Adipose tissue (tissue), 3 donors: ENCODE results near the gene RNF121. TPM values are rescaled to one million over a fixed set of nuclear protein-coding genes. Genes with fewer than 3 reads are reported as not detected.

Experiments used
- H3K27ac ChIP-seq: one replicate; pipeline ENCODE4 v1.5.1; 2013; ENCODE audit warnings: low read depth, low read length
- WGBS, 3 donors: extraction: QIAGEN DNeasy Blood & Tissue Kit; methylation state at CpG; one replicate each; pipeline ENCODE4 v1.1.7; 2013; 5-methylcytosine and 5-hydroxymethylcytosine counted together
- polyA plus RNA-seq, 3 donors: library from polyadenylated mRNA; stranded (reverse); fragments of 200-250 nt; gene quantifications; one replicate each; pipeline ENCODE4 v1.2.3, GENCODE V29; 2013
- donor health status: healthy with polysubstance abuse.
- donor health status: Bipolar disorder and iron deficiency.
- donor health status: healthy.

RNF121 gene
- polyA plus RNA-seq, 3 donors: 7.5 to 21.8 (median 18.4) TPM

GRCh38 chr11:72042064-72042745 is 113.4 kb downstream of the RNF121 start:
- 7 to 20% (median 18%) methylated on average over 5 of the region's 5 CpGs for WGBS, 3 donors
- H3K27ac ChIP-seq: peak overlapping the region; percentile 70

- H3K27ac ChIP-seq: no peak overlapping the region
- WGBS, 3 donors: 54 to 68% (median 57%) methylated on average over 5 of the region's 5 CpGs
Observed at GRCh38 chr11:72045849-72046248, 117.0 kb downstream of the RNF121 start.

Other genes starting within 250 kb of the RNF121 start
- not detected for gene DEFB108B, start 95.8 kb upstream of the RNF121 start, polyA plus RNA-seq
- gene DEFB131B, start 50.6 kb upstream of the RNF121 start, polyA plus RNA-seq: not detected
- 1 to 10 TPM; 1.5 to 2.2 (median 1.7) TPM for gene XNDC1N, start 452 bp upstream of the RNF121 start, polyA plus RNA-seq
- gene IL18BP, start 69.9 kb downstream of the RNF121 start, polyA plus RNA-seq: 10 to 100 TPM in 1 of 3 donors, 1 to 10 TPM in 2; 3.0 to 14.1 (median 4.7) TPM
- 100 to 1,000 TPM in 1 of 3 donors, 10 to 100 TPM in 2; 79.0 to 132 (median 90.3) TPM for gene NUMA1, start 151.5 kb downstream of the RNF121 start, polyA plus RNA-seq
- gene LRRC51, start 151.8 kb downstream of the RNF121 start, polyA plus RNA-seq: 1 to 10 TPM; 4.3 to 6.9 (median 6.0) TPM
- 100 to 1,000 TPM in 2 of 3 donors, 10 to 100 TPM in 1; 71.4 to 181 (median 165) TPM for gene LAMTOR1, start 174.3 kb downstream of the RNF121 start, polyA plus RNA-seq
- gene TOMT, start 176.9 kb downstream of the RNF121 start, polyA plus RNA-seq: not detected
- 10 to 100 TPM; 26.8 to 46.9 (median 42.3) TPM for gene ANAPC15, start 183.6 kb downstream of the RNF121 start, polyA plus RNA-seq
- gene FOLR3, start 206.7 kb downstream of the RNF121 start, polyA plus RNA-seq: 1 to 10 TPM in 2 of 3 donors, under 1 TPM in 1; 0.16 to 3.8 (median 3.2) TPM